Endometrial microvascular endothelial cells (primary cell): ENCODE data around the gene SPEF1. TPM values are rescaled to one million over a fixed set of nuclear protein-coding genes. Genes with fewer than 3 reads are reported as not detected.

ENCODE experiments used
- in situ Hi-C: cut with HindIII; loops from 2 replicates; pipeline ENCODE4 v1.10.0; 2017; ENCODE audit warnings: low sequenced_read_pairs, low pct_unique_long_range_greater_than_20kb; ENCODE audit errors: inconsistent ontology term
- total RNA-seq: library from RNA; depleted of rRNA; stranded (reverse); fragments of >200 nt; gene quantifications from one replicate; pipeline ENCODE4 v1.2.3, GENCODE V29; 2015; ENCODE audit errors: inconsistent ontology term

SPEF1 gene
- total RNA-seq, 1 donor from 2014 or later, result not detected

DNA sequence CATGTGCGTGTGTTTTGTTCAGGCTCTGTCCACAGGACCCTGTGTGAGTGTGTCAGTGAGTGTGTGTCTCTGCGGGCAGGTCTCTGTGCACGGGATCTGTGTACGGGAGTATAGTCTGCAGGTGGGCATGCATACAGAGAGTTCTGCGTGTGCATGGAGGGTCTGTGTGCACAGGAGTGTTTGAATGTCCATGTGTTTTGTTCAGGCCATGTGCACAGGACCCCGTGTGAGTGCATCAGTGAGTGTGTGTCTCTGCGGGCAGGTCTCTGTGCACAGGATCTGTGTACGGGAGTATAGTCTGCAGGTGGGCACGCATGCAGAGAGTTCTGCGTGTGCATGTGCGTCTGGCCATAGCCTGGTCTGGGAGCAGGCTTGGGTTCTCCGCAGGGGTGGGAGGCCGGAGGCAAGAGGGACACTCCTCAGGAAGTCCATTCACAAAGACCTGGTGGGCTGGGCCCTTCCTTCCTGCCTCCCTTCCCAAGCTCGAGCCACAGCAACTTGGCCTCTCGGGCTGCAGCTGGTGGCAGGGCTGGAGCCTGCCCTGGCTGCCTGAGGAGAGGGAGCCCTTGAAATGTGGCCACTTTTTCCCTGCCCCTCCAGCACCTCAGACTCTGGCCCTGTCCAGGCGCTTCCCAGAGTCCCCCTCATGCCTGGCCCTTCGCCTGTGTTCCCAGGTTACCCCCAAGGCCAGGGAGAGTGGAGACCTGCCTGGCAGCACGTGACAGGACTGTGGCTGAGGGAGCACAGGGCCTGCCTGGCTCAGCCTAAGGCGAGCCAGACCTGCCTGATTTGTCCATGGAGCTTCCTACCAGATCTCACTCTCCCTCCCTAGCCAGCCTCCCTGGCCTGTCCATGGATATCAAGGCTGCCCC, 42.0 kb downstream of the SPEF1 start:
- in situ Hi-C loops, result no loop called here

DNA sequence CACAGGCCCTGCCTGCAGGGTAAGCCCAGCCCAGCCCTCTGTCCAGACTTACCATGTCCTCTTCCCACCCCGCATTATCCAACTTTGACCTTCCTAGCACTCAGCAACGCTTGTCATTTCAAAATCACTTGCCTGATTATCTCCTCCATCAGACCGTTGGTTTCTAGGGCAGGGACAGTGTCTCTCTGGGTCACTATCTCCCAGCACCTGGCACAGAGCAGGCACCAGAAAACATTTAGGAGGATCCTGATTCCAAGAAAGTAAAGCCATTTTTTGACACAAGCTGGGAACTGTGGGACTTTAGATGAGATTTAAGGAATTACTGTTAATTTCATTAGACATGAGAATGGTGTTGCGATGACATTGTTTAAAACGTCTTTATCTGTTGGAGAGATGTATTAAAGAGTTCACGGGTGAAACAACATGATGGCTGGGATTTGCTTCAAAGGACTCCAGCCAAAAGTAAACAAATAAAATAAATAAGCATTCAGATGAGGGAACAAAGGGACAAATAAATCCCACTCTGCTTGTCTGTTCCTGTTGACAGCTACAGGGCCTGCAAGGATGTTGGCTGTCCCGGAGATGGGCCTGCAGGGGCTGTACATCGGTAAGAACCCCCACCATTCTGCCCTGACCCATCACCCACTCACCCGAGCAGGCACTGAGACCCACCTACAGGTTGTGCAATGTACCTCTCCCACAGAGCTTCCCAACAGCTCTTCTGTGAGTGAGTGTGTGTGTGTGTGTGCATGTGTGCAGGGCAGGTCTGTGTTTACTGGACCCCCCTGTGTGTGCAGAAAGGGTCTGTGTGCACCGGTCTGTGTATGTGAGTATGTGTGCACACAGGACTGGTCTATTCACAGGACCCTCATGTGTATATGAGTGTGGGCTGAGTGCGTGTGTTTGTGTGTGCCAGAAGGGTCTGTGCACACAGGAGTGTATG, 42.9 kb downstream of the SPEF1 start:
- in situ Hi-C loops, result no loop called here

DNA sequence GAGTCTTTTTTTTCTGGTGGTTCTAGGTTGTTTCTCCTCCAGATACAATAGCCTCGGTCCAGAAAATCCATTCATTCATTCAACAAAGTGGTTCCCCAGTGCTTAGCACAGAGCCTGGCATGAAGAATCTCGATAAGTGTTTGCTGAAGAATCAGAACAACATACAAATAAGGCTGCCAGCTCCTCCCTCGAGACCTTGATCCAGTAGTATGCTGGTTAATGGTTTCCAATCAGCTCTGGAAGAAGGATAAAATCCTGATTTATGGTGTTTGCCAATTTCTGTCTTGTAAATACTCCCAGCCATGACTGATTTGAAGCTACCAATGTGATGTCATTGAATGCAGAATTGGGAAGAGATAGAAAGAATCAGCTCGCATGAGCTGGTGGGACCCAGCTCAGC, 45.5 kb downstream of the SPEF1 start:
- in situ Hi-C loops, result no loop called here

DNA sequence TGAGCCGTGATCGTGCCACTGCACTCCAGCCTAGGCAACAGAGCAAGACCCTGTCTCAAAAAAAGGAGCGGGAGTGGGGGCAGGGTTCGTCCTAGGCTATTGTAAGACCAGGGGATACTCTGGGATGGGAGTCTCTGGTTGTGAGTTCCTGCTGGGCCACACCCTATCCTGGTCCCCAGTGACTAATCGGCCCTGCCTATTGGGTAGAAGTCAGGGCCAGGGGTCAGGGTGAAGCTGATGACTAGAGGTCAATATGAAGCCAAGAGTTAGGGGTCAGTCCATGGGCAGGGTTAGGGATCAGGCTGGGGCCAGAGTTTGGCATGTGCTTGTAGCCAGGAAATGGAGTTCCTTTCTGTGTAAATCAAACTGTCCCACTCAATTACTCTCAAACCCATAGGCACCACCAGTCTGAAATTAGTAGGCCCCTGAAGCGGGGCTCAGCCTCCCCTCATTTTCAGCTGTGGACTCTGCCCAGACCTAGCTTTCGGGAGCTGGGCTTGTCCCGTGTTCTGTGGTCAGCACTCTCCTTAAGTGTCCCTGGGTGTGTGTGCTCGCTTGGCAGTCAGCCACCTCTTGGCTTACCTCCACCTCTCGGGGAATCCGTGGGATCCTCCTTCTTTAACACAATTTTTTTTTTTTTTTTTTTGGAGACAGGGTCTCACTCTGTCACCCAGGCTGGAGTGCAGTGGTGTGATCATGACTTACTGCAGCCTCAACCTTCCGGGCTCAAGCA, 47.0 kb downstream of the SPEF1 start:
- in situ Hi-C loops, result no loop called here

DNA sequence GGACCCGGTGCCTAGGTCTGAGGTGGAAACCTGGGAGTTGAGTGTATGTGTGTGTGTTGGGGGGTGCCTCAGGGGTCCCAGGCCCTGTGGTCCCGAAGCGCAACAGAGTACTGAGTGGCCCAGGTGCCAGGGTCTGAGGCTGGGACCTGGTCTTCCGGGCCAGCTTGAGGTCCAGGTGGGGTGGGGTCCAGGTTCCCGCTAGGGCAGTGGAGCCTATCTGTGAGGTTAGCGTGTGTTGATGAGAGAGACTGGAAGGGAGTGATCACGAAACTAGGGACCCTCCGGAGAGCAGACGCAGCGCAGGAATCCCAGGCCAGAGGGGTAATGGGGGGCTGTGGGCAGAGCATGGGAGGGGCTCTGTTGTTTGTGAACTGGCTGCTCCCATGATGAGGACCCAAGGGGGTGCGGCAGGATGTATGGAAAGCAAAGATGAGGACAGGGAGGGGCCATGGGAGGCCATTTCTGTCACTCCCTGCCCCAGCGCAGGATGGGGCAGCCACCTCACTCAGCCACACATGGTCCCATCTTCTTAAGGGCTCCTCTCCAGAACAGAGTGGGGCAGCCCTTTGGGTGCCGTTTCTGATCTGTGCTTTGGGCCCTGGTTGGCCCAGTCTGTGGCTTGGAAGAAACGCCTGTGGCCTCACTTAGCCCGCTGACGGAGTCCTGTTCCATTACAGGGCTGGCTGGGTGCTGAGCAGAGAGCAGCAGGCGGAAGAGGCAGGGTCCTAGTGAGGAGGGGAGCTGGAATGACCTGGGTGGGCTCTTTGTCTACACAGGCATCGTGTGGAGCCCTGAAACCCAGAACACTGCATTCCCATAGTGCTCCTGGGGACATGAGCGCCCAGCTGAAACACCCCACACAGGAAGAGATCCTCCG, 47.9 kb downstream of the SPEF1 start:
- in situ Hi-C loops, result no loop called here

DNA sequence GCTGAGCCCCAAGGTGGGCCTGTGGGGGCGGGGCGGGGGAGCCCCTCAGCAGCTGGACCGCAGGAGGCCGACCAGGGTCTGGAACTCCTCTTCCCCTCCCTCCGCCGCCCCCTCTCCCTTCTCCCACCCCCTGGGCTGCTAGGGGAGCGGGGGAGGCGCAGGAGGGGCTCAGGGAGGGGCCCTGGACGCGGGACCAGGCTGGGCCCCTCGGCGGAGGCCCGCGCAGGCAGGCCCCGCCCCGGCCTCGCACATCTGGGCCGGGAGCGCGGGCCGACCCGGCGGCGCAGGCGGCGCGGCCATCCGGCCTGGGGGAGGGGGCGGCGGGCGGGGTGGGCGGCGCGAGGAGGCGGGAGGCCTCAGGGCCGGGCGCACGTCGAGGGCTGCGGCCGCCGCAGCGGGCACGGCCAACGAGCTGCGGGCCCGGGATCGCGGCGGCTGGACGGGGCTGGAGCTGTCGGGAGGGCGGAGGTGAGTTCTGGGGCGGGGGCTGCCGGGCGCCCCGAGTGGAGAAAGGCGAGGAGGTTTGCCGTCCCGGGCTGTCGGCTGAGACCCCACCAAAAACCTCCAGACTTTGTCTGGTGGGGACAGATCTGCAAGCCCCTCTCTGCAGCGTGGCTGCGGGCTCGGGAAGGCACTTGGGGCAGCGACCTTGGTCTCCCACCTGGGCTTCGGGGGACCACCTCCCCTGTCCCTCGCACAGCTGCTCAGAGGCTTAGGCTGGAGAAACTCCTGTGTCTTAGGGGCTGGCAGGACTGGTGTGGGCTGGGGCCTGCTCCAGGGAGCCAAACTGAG, 48.7 kb downstream of the SPEF1 start, which contains the start of gene HSPA12B:
Gene HSPA12B (plus strand): TSS at position 359 of the 792 bp plus-strand sequence. CDS start 5,990 bp downstream, outside the sequence.
- in situ Hi-C loops, result no loop called here

DNA sequence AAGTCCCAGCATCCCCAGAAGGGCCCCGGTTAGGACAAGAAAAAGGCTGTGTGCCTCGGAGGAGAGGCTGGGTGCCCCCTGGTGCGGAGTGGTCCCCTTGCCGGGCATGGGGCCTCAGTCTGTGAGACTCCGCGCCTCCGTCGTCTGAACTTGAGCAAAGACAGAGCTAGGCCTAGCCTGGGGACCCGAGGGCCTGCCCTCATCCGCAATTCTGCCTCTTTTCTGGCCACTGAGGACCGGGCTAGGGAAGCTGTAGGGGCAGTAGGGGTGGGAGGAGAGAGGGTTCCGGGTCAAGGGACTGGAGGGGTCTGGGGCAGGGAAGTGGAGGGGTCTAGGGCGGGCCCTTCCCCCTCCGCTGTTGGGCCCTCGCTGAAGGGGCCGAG, 49.3 kb downstream of the SPEF1 start:
- in situ Hi-C loops, result no loop called here

DNA sequence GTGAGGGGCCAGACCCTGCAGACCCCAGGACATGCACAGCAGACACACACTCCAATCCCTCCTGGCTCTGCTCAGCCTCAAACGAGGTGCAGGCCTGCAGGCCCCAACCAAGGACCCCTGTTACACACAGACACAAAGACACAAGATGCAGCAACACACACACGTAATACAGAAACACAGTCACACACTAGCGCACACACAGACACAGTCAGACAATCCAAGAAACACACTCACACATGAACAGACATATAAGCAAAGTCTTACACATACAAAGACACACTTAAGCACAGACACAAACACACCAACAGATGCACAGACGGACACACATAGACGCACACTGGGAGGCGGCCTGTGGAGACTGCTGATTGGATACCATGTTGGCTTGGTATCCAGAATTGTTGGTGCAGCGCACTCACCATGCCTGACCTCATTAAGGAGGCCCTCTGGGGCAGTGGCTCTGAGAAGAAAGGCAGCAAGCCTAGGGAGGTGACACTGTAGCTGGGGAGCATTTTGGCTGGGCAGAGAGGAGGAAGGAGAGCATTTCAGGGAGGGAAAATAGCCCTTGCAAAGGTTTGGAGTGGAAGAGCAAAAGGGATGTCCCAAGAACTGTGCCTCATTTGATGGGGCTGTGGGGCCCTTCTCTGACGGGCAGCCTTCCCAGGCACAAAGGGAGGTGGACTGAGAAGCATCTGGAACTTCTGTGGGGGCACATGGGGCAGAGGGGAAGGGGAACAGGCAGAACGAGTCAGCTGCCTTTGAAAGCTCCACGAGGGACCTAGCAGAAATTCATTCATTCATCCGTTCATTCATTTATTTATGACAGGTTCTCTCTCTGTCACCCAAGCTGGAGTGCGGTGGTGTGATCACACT, 50.2 kb downstream of the SPEF1 start:
- in situ Hi-C loops, result no loop called here

DNA sequence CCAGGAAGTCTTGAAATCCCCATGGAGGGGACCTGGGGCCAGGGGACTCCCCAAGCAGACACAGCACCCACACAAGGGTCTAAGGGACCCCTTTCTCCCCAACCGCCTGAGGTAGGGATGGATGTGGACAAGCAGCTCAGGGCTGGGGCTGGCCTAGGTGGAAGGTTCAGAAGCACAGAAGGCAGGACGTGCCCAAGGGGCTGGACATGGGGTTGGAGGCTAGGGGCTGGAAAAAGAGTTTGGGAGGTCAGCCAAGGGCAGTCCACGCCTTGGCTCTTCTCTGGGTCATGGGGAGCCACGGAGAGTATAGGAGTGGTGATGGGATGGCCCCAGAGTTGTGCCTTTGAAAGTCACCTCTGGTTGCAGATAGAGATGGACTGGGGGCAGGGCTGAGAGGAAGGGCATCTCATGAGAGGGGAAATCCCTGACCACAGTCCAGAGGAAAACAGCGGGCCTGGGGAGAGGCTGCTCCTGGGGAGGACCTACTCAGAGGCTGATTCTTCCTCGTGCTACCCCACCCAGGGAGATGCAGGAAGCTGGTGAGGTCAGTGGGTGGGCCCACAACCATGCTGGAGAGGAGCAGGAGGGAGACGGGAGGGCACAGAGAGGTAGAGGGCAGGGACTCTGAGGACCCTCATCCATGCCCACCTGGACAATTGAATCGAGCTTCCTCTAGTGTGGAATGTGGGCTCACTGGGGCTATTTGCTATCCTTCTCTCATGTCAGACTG, 51.3 kb downstream of the SPEF1 start:
- in situ Hi-C loops, result no loop called here

DNA sequence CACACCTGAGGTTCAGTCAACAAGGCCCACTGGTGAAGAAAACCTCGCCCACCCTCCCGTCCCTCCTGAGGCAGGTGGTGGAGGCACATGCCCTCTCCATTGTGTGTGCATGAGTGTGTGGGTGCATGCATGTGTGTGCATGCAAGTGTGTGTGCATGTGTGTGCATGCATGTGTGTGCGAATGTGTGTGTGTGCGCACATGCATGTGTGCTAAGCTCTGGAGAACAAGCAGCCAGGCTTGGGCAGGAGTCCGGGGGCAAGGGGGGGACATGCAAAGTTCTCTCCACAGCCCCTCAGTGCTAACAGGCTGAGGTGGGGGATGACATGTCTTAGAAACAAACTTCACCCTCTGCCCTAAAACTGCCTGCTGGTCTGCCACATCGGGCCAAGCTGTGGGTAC, 51.9 kb downstream of the SPEF1 start:
- in situ Hi-C loops, result no loop called here

DNA sequence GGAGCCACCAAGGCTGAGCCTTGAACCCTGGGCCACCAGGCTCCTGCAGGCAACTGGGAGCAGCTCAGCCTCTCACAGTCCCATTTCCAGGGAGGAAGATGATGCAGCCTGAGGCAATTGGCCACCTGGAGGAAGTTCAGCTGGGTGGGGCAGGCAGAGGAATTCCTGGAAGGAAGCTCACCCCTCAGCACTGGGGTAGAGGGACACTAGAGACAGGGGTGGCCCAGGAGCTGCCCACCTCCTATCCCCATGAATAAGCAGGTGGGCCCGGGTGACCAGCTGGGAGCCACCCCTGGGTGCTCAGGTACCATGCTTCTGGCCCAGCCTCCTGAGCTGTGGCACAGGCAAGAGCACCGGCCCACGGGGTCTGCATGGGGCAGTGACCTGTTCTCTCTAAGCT, 52.4 kb downstream of the SPEF1 start:
- in situ Hi-C loops, result no loop called here

DNA sequence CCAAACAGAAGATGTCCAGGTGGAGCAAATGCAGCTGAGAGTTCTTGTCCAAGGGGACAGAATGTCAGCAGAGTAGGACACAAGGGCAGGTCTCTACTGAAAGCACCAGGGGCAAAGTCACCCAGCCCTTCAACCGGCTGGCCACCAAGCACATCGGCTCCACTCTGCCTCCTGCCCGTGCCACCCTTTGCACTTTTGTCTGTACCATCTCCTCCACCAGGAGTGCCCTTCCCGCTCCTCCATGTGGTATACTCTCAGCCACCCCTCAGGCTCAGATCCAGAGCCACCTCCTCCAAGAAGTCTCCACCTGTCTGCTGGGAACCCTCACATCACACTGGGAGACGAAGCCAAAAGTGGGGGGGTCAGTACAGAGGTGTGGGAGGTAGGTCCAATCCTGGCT, 52.9 kb downstream of the SPEF1 start:
- in situ Hi-C loops, result no loop called here
